ACHN (cell line): ENCODE data around the gene CCND3.

Experiments
- DNase-seq: peaks from one replicate; pipeline ENCODE4 v3.0.0-alpha.2; 2015
- in situ Hi-C: cut with HindIII; loops from 2 replicates; pipeline ENCODE4 v1.10.0; 2017; ENCODE audit warnings: low sequenced_read_pairs, low pct_ligation_motif_present, low pct_unique_long_range_greater_than_20kb

Gene CCND3

GRCh38 chr6:41892921-41893564 is 48.6 kb downstream of the CCND3 start:
- in situ Hi-C loops = no loop called here
- no peak for DNase-seq

- in situ Hi-C loops = no loop called here
- DNase-seq = no peak
Observed at GRCh38 chr6:41887331-41887751, 54.3 kb downstream of the CCND3 start.

GRCh38 chr6:41885930-41886329 is 55.7 kb downstream of the CCND3 start:
- DNase-seq = no peak
- in situ Hi-C loops = no loop called here

- no peak for DNase-seq
- in situ Hi-C loops = no loop called here
Observed at GRCh38 chr6:41884957-41885356, 56.7 kb downstream of the CCND3 start.
